ENCODE results near the gene PID1. TPM values are rescaled to one million over a fixed set of nuclear protein-coding genes. Genes with fewer than 3 reads are reported as not detected.

PID1 gene
- total and polyA plus RNA-seq, 2 donors (not counting 1 experiment from before 2014, with no cell fraction given) = 0.10 TPM; not detected in 1

GRCh38 chr2:229314117-229314516 is 43.0 kb upstream of the PID1 start:
- Mint-ChIP-seq H3K27me3 (no peaks in the 10 kb centered on the region), H3K4me3 (no peak overlapping the region), H3K27ac (no peak overlapping the region), H3K4me1 (no peaks in the 10 kb centered on the region), H3K9me3 (ENCODE audit: insufficient read depth) (no peaks in the 10 kb centered on the region)
- no peaks in the 10 kb centered on the region for H3K4me1 ChIP-seq (ENCODE audit: control insufficient read depth in 2 of 2, insufficient read depth in 2 of 2, low read length in 2 of 2)
- H3K4me2 ChIP-seq (replicated peaks; ENCODE audit: low read depth, low read length, poor library complexity, severe bottlenecking) = no peak overlapping the region
- intact Hi-C loops (cut with micrococcal nuclease) = no loop called here
- no peak for TF ChIP-seq EZH2 (IDR thresholded peaks at IDR 0.05; ENCODE audit: borderline replicate concordance, insufficient read depth, low read depth, low read length, poor library complexity, severe bottlenecking)
- no peak for TF ChIP-seq CTCF (IDR thresholded peaks at IDR 0.05)
- no peaks in the 10 kb centered on the region for H3K27me3 ChIP-seq (replicated peaks in 1 of 4; ENCODE audit: control extremely low read depth in 1 of 4, control insufficient read depth in 3 of 4, insufficient read depth in 4 of 4, low read length in 3 of 4)
- no peaks in the 10 kb centered on the region for H3K79me2 ChIP-seq (ENCODE audit: control insufficient read depth, insufficient read depth, low read length)
- DNase-seq = no peak
- ChIA-PET CTCF (no interaction called here), POLR2A (no interaction called here)
- no peaks in the 10 kb centered on the region for H4K20me1 ChIP-seq (ENCODE audit: control insufficient read depth, insufficient read depth, low read length, poor library complexity, severe bottlenecking)
- 91% methylated on average over 5 of the region's 5 CpGs for WGBS (ENCODE audit: insufficient coverage)
- no peak overlapping the region for H3K4me3 ChIP-seq (ENCODE audit: control extremely low read depth in 1 of 5, extremely low read depth in 1 of 5, insufficient read depth in 1 of 5, low read depth in 2 of 5, low read length in 4 of 5)
- ATAC-seq (ENCODE audit: low read depth) = no peak
- H3K9ac ChIP-seq (ENCODE audit: low read length) = no peak overlapping the region
- no peak overlapping the region for H3K27ac ChIP-seq (ENCODE audit: low read length in 2 of 2)
- no peaks in the 10 kb centered on the region for H3K9me3 ChIP-seq (ENCODE audit: control extremely low read depth in 1 of 3, control insufficient read depth in 2 of 3, insufficient read depth in 1 of 3, low read length in 2 of 3)
- no peaks in the 10 kb centered on the region for H3K36me3 ChIP-seq (replicated peaks in 1 of 2; ENCODE audit: control extremely low read depth in 1 of 2, control insufficient read depth in 1 of 2, extremely low read depth in 1 of 2, insufficient read depth in 2 of 2, low read length in 1 of 2)
- no peak overlapping the region for H2AFZ ChIP-seq (ENCODE audit: insufficient read depth, low read depth, low read length, poor library complexity, severe bottlenecking)

GRCh38 chr2:229313591-229313990 is 42.5 kb upstream of the PID1 start:
- Mint-ChIP-seq H3K27me3 (no peaks in the 10 kb centered on the region), H3K27ac (no peak overlapping the region), H3K9me3 (ENCODE audit: insufficient read depth) (no peaks in the 10 kb centered on the region), H3K4me3 (no peak overlapping the region), H3K4me1 (no peaks in the 10 kb centered on the region)
- no CpG with 5 or more reads among the region's 3 CpGs for WGBS (ENCODE audit: insufficient coverage)
- CTCF ChIA-PET = no interaction called here
- H3K4me2 ChIP-seq (replicated peaks; ENCODE audit: low read depth, low read length, poor library complexity, severe bottlenecking) = no peak overlapping the region
- no peak overlapping the region for H2AFZ ChIP-seq (ENCODE audit: insufficient read depth, low read depth, low read length, poor library complexity, severe bottlenecking)
- no peaks in the 10 kb centered on the region for H3K27me3 ChIP-seq (replicated peaks in 1 of 4; ENCODE audit: control extremely low read depth in 1 of 4, control insufficient read depth in 3 of 4, insufficient read depth in 4 of 4, low read length in 3 of 4)
- TF ChIP-seq EZH2 (IDR thresholded peaks at IDR 0.05; ENCODE audit: borderline replicate concordance, insufficient read depth, low read depth, low read length, poor library complexity, severe bottlenecking) (no peak), CTCF (IDR thresholded peaks at IDR 0.05) (no peak)
- intact Hi-C loops (cut with micrococcal nuclease) = no loop called here
- H3K9me3 ChIP-seq (ENCODE audit: control extremely low read depth in 1 of 3, control insufficient read depth in 2 of 3, insufficient read depth in 1 of 3, low read length in 2 of 3) = no peaks in the 10 kb centered on the region
- no peak overlapping the region for H3K27ac ChIP-seq (ENCODE audit: low read length in 2 of 2)
- H3K9ac ChIP-seq (ENCODE audit: low read length) = no peak overlapping the region
- H3K4me3 ChIP-seq (ENCODE audit: control extremely low read depth in 1 of 5, extremely low read depth in 1 of 5, insufficient read depth in 1 of 5, low read depth in 2 of 5, low read length in 4 of 5) = no peak overlapping the region
- H4K20me1 ChIP-seq (ENCODE audit: control insufficient read depth, insufficient read depth, low read length, poor library complexity, severe bottlenecking) = no peaks in the 10 kb centered on the region
- POLR2A ChIA-PET = no interaction called here
- no peaks in the 10 kb centered on the region for H3K79me2 ChIP-seq (ENCODE audit: control insufficient read depth, insufficient read depth, low read length)
- H3K4me1 ChIP-seq (ENCODE audit: control insufficient read depth in 2 of 2, insufficient read depth in 2 of 2, low read length in 2 of 2) = no peaks in the 10 kb centered on the region
- H3K36me3 ChIP-seq (replicated peaks in 1 of 2; ENCODE audit: control extremely low read depth in 1 of 2, control insufficient read depth in 1 of 2, extremely low read depth in 1 of 2, insufficient read depth in 2 of 2, low read length in 1 of 2) = no peaks in the 10 kb centered on the region
- ATAC-seq (ENCODE audit: low read depth) = no peak
- DNase-seq = no peak
